A673 (cell line): ENCODE results near the gene ADARB2. TPM values are rescaled to one million over a fixed set of nuclear protein-coding genes. Genes with fewer than 3 reads are reported as not detected.

Experiments used
- BruUV-seq: library from RNA; stranded (reverse); fragments of 400-500 nt; replicated peaks from 2 replicates; lab custom pipeline; 2021; lab: Mats Ljungman, UMichigan
- CTCF ChIA-PET: fragments of 300-600 bp; sonication (Branson Sonifier 250); formaldehyde crosslinking; loops from one replicate; lab custom pipeline; 2022; ENCODE audit warnings: antibody characterized with exemption; lab: Charles Lee
- POLR2A ChIA-PET: fragments of 300-600 bp; sonication (Branson Sonifier 250); formaldehyde crosslinking; loops from one replicate; lab custom pipeline; 2022; ENCODE audit warnings: antibody characterized with exemption; ENCODE audit not compliant: low non-redundant PET; lab: Charles Lee
- DNase-seq: peaks from one replicate; pipeline ENCODE4 v3.0.0-alpha.2; 2015; ENCODE audit warnings: low spot score
- H3K27ac ChIP-seq: fragments of 200-600 bp; sonication (generic); 2 replicates; pipeline ENCODE4 v1.5.1; 2016; ENCODE audit warnings: mixed run types, low read depth, mild to moderate bottlenecking, mixed read lengths, antibody characterized with exemption, low read length; ENCODE audit not compliant: poor library complexity, severe bottlenecking
- H3K27me3 ChIP-seq: fragments of 200-600 bp; sonication (generic); replicated peaks from 2 replicates; pipeline ENCODE4 v1.6.1; 2017; ENCODE audit warnings: mixed run types, low read depth, mild to moderate bottlenecking, mixed read lengths, antibody characterized with exemption, low read length; ENCODE audit not compliant: insufficient read depth, poor library complexity
- H3K36me3 ChIP-seq: fragments of 200-600 bp; sonication (generic); 2 replicates; pipeline ENCODE4 v1.6.1; 2016; ENCODE audit warnings: mixed run types, mild to moderate bottlenecking, mixed read lengths, antibody characterized with exemption, low read length; ENCODE audit not compliant: insufficient read depth, poor library complexity, severe bottlenecking
- H3K4me1 ChIP-seq: fragments of 200-600 bp; sonication (generic); 2 replicates; pipeline ENCODE4 v1.6.1; 2017; ENCODE audit warnings: mixed run types, mild to moderate bottlenecking, mixed read lengths, antibody characterized with exemption, low read length; ENCODE audit not compliant: insufficient read depth, poor library complexity, severe bottlenecking
- H3K4me3 ChIP-seq: fragments of 200-600 bp; sonication (generic); 2 replicates; pipeline ENCODE4 v1.5.1; 2016; ENCODE audit warnings: low read depth, mixed run types, mild to moderate bottlenecking, mixed read lengths, low read length; ENCODE audit not compliant: poor library complexity, severe bottlenecking
- H3K9me3 ChIP-seq: fragments of 200-600 bp; sonication (generic); 2 replicates; pipeline ENCODE4 v1.6.1; 2016; ENCODE audit warnings: mixed run types, low read depth, mild to moderate bottlenecking, mixed read lengths, antibody characterized with exemption, low read length; ENCODE audit not compliant: poor library complexity, severe bottlenecking
- CTCF ChIP-seq: fragments of 300-800, 200-600 bp; sonication (generic); conservative IDR thresholded peaks from 2 replicates; pipeline ENCODE4 v1.5.1; 2017; ENCODE audit warnings: low read depth, mild to moderate bottlenecking, antibody characterized with exemption, low read length, moderate library complexity, mixed read lengths
- EZH2 ChIP-seq: fragments of 200-600 bp; sonication (generic); IDR thresholded peaks from 2 replicates; pipeline ENCODE4 v1.6.1; 2017; ENCODE audit warnings: borderline replicate concordance, low read depth, mild to moderate bottlenecking, mixed read lengths, antibody characterized with exemption, low read length; ENCODE audit not compliant: poor library complexity, severe bottlenecking
- intact Hi-C: fragments of 100-400 bp; cut with micrococcal nuclease; formaldehyde crosslinking; loops from one replicate; pipeline ENCODE4 v1.10.0; 2022; ENCODE audit not compliant: unreplicated experiment
- total RNA-seq: library from RNA; stranded (reverse); gene quantifications from 2 replicates; pipeline ENCODE4 v1.2.3, GENCODE V29; 2021

The ADARB2 gene
- total RNA-seq, 1 experiment from 2014 or later = not detected

GRCh38 chr10:1499359-1499957, 237.9 kb downstream of the ADARB2 start:
- Histone ChIP-seq H3K9me3 (no peaks in the 10 kb centered on the region), H3K27ac (no peak overlapping the region), H3K4me1 (no peaks in the 10 kb centered on the region), H3K27me3 (peaks cover 24% of the 10 kb centered on the region), H3K36me3 (no peaks in the 10 kb centered on the region), H3K4me3 (no peak overlapping the region)
- DNase-seq = no peak
- no TSS peak for BruUV-seq
- POLR2A ChIA-PET = no interaction called here
- intact Hi-C loops = no loop called here
- CTCF ChIA-PET = no interaction called here
- TF ChIP-seq CTCF = no peak
- TF ChIP-seq EZH2 = no peak

- POLR2A ChIA-PET = no interaction called here
- intact Hi-C loops = no loop called here
- BruUV-seq = no TSS peak
Observed at GRCh38 chr10:1498746-1499358, 238.5 kb downstream of the ADARB2 start.

GRCh38 chr10:1495915-1496517, 241.3 kb downstream of the ADARB2 start:
- peaks cover 19% of the 10 kb centered on the region for H3K27me3 ChIP-seq
- ChIA-PET CTCF (no interaction called here), POLR2A (no interaction called here)
- no peak overlapping the region for H3K4me3 ChIP-seq
- H3K36me3 ChIP-seq = no peaks in the 10 kb centered on the region
- DNase-seq = no peak
- TF ChIP-seq CTCF = no peak
- no peak for TF ChIP-seq EZH2
- no peak overlapping the region for H3K27ac ChIP-seq
- no peaks in the 10 kb centered on the region for H3K9me3 ChIP-seq
- H3K4me1 ChIP-seq = no peaks in the 10 kb centered on the region
- BruUV-seq = no TSS peak
- intact Hi-C loops = no loop called here

More at GRCh38 chr10:1498746-1499358, 238.5 kb downstream of the ADARB2 start:
- Histone ChIP-seq H3K27me3 (peaks cover 30% of the 10 kb centered on the region), H3K36me3 (no peaks in the 10 kb centered on the region), H3K4me1 (no peaks in the 10 kb centered on the region), H3K9me3 (no peaks in the 10 kb centered on the region), H3K4me3 (no peak overlapping the region), H3K27ac (no peak overlapping the region)
- CTCF ChIA-PET = no interaction called here
- no peak for DNase-seq
- TF ChIP-seq EZH2 (no peak), CTCF (no peak)
